CD14-positive monocyte (primary cell): ENCODE data around the gene AHCTF1. TPM values are rescaled to one million over a fixed set of nuclear protein-coding genes. Genes with fewer than 3 reads are reported as not detected.
A peak's percentile ranks its signal among the peaks of the same experiment; 100 is the strongest.
"Not testable (repeated sequence)": the region's sequence is repeated elsewhere in the genome, so short reads cannot be mapped to it uniquely, and the experiment has no call there.

ENCODE experiments used
- DNase-seq, 3 donors: peaks; one replicate each; pipeline ENCODE4 v3.0.0-alpha.2; 2011 to 2022
- H2AFZ ChIP-seq: 2 replicates; pipeline ENCODE4 v1.6.0; 2012; ENCODE audit warnings: mild to moderate bottlenecking, low read depth, low read length, inconsistent platforms; ENCODE audit not compliant: insufficient read depth, poor library complexity, severe bottlenecking
- H3K27ac ChIP-seq, 2 donors: 1 replicate in 1 of 2; 2 replicates in 1 of 2; pipeline ENCODE4 v1.5.1; 2012 to 2013; ENCODE audit warnings: low read length in 2 of 2, control low read depth in 1 of 2, inconsistent platforms in 1 of 2, low read depth in 1 of 2, mild to moderate bottlenecking in 1 of 2
- H3K27me3 ChIP-seq, 2 donors: one replicate each; pipeline versions ENCODE4 v1.6.0 to v1.6.1; 2011 to 2013; ENCODE audit warnings: low read length in 2 of 2; ENCODE audit not compliant: control insufficient read depth in 2 of 2, insufficient read depth in 2 of 2
- H3K36me3 ChIP-seq, 2 donors: replicated peaks in 1 of 2; 1 replicate in 1 of 2; 2 replicates in 1 of 2; pipeline versions ENCODE4 v1.5.1 to v1.6.1; 2012 to 2013; ENCODE audit warnings: low read length in 2 of 2, control low read depth in 1 of 2, inconsistent platforms in 1 of 2, mild to moderate bottlenecking in 1 of 2; ENCODE audit not compliant: insufficient read depth in 2 of 2, control insufficient read depth in 1 of 2
- H3K4me1 ChIP-seq, 2 donors: 1 replicate in 1 of 2; 2 replicates in 1 of 2; pipeline versions ENCODE4 v1.5.1 to v1.6.1; 2012 to 2013; ENCODE audit warnings: low read length in 2 of 2, control low read depth in 1 of 2, inconsistent platforms in 1 of 2, mild to moderate bottlenecking in 1 of 2, moderate library complexity in 1 of 2; ENCODE audit not compliant: insufficient read depth in 2 of 2, control insufficient read depth in 1 of 2
- H3K4me2 ChIP-seq: replicated peaks from 2 replicates; pipeline ENCODE3; 2012; ENCODE audit warnings: low read length, moderate library complexity, mild to moderate bottlenecking; ENCODE audit not compliant: poor library complexity, severe bottlenecking; ENCODE audit errors: extremely low read depth
- H3K4me3 ChIP-seq, 3 experiments: fragments of 200-600 bp in 1 of 3; sonication (generic) in 1 of 3; replicated peaks in 1 of 3; 1 replicate in 2 of 3; 2 replicates in 1 of 3; pipeline ENCODE4 v1.5.1; 2011 to 2013; ENCODE audit warnings: low read length in 3 of 3, mild to moderate bottlenecking in 3 of 3, control low read depth in 2 of 3, low read depth in 2 of 3, inconsistent platforms in 1 of 3, moderate library complexity in 1 of 3
- H3K79me2 ChIP-seq: 2 replicates; pipeline ENCODE4 v1.6.0; 2012; ENCODE audit warnings: mild to moderate bottlenecking, control low read depth, inconsistent platforms, low read length, moderate library complexity; ENCODE audit not compliant: insufficient read depth
- H3K9ac ChIP-seq: 2 replicates; pipeline ENCODE4 v1.6.0; 2017; ENCODE audit warnings: low read length, mild to moderate bottlenecking; ENCODE audit not compliant: insufficient read depth, poor library complexity, severe bottlenecking
- H3K9me3 ChIP-seq, 2 donors: replicated peaks in 1 of 2; 1 replicate in 1 of 2; 2 replicates in 1 of 2; pipeline versions ENCODE4 v1.5.1 to v1.6.1; 2012 to 2013; ENCODE audit warnings: low read length in 2 of 2, control low read depth in 1 of 2; ENCODE audit not compliant: control insufficient read depth in 1 of 2, insufficient read depth in 1 of 2
- H4K20me1 ChIP-seq: 2 replicates; pipeline ENCODE4 v1.6.0; 2012; ENCODE audit warnings: mild to moderate bottlenecking, low read length, control low read depth, moderate library complexity; ENCODE audit not compliant: insufficient read depth
- H3K27ac Mint-ChIP-seq, 7 donors: one replicate each; pipeline ENCODE4 v1.8.0; 2020; ENCODE audit warnings: mild to moderate bottlenecking in 7 of 7, mixed read lengths in 7 of 7, moderate library complexity in 6 of 7, inconsistent platforms in 2 of 7
- H3K27me3 Mint-ChIP-seq, 3 donors: one replicate each; pipeline ENCODE4 v1.8.0; 2021 to 2022; ENCODE audit warnings: low read depth in 3 of 3, mild to moderate bottlenecking in 3 of 3, mixed read lengths in 3 of 3, moderate library complexity in 3 of 3, inconsistent platforms in 1 of 3
- H3K36me3 Mint-ChIP-seq, 2 donors: one replicate each; pipeline ENCODE4 v1.8.0; 2020; ENCODE audit warnings: mixed read lengths in 2 of 2, inconsistent platforms in 1 of 2, mild to moderate bottlenecking in 1 of 2
- H3K4me1 Mint-ChIP-seq: one replicate; pipeline ENCODE4 v1.8.0; 2020; ENCODE audit warnings: mild to moderate bottlenecking, mixed read lengths
- H3K4me3 Mint-ChIP-seq, 2 donors: one replicate each; pipeline ENCODE4 v1.8.0; 2020; ENCODE audit warnings: mild to moderate bottlenecking in 2 of 2, mixed read lengths in 2 of 2, moderate library complexity in 1 of 2
- H3K9me3 Mint-ChIP-seq, 7 donors: one replicate each; pipeline ENCODE4 v1.8.0; 2020 to 2022; ENCODE audit warnings: mixed read lengths in 7 of 7, mild to moderate bottlenecking in 6 of 7, moderate library complexity in 6 of 7, inconsistent platforms in 2 of 7
- CTCF ChIP-seq: fragments of 200-600 bp; IDR thresholded peaks from one replicate; pipeline ENCODE4 v1.8.0; 2022; ENCODE audit warnings: antibody characterized with exemption, mild to moderate bottlenecking
- WGBS: methylation state at CpG from one replicate; pipeline ENCODE4 v1.1.5; 2013; ENCODE audit warnings: missing lambda C conversion rate; ENCODE audit not compliant: insufficient coverage; 5-methylcytosine and 5-hydroxymethylcytosine counted together
- intact Hi-C, 2 donors: fragments of 100-400 bp; cut with micrococcal nuclease; formaldehyde crosslinking; loops; one replicate each; pipeline versions ENCODE4 v1.15.0 to v1.15.1; 2023
- polyA plus RNA-seq, 3 donors: library from polyadenylated mRNA; depleted of rRNA in 1 of 3; unstranded in 2 of 3; stranded (reverse) in 1 of 3; fragments of 300-500 nt in 2 of 3; fragments of >200 nt in 1 of 3; fragmentation: Illumina TruSeq in 2 of 3; gene quantifications; 1 replicate in 2 of 3; 2 replicates in 1 of 3; pipeline ENCODE4 v1.2.3, GENCODE V29; 2012 to 2021

Gene AHCTF1
- polyA plus RNA-seq, 3 donors, result 2.4 to 8.8 (median 5.4) TPM

- H4K20me1 ChIP-seq, result no peaks in the 10 kb centered on the region
- peaks cover 0 to 5% (median 3%) of the 10 kb centered on the region in 3 donors for H3K27me3 Mint-ChIP-seq
- WGBS, result no CpG with 5 or more reads among the region's 11 CpGs
- H3K9me3 ChIP-seq, result peaks cover 0 to 3% of the 10 kb centered on the region in 2 donors
- H3K4me1 Mint-ChIP-seq, result peaks cover 15% of the 10 kb centered on the region
- H3K36me3 ChIP-seq, result no peaks in the 10 kb centered on the region
- no peak overlapping the region for H3K4me2 ChIP-seq
- H3K79me2 ChIP-seq, result no peaks in the 10 kb centered on the region
- no peak overlapping the region for H3K4me3 Mint-ChIP-seq
- no peak for TF ChIP-seq CTCF
- H3K4me3 ChIP-seq, result no peak overlapping the region
- H2AFZ ChIP-seq, result peak overlapping the region; percentile 57
- peak overlapping the region in 1 of 7 donors; percentile 11 for H3K27ac Mint-ChIP-seq
- H3K9ac ChIP-seq, result no peak overlapping the region
- H3K27me3 ChIP-seq, result no peaks in the 10 kb centered on the region
- no peak for DNase-seq
- H3K36me3 Mint-ChIP-seq, result no peaks in the 10 kb centered on the region
- peaks cover 0 to 4% (median 0%) of the 10 kb centered on the region in 7 donors for H3K9me3 Mint-ChIP-seq
- no peaks in the 10 kb centered on the region for H3K4me1 ChIP-seq
- H3K27ac ChIP-seq, result no peak overlapping the region
- intact Hi-C loops, result no loop called here
These were observed 116.0 kb downstream of the AHCTF1 start for GRCh38 chr1:246815693-246816270.

DNA sequence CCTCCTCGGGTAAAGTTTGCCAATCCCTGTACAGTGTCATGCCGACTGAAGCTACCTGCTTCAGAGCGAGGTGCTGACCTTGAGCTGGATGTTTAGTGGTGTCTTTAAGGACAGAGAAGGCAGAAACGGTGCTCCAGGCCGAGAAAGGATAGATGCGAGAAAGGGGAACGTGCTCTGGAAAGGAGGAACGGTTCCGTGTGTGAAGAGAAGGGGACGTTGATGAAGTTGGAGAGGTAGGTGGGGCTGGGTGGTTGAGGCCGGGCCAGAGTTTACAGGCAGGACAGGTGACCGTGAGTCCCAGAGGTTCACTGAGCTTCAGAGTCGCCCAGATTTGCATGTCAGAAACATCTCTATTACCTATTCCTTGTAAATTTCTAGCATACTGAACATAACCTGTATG lies 116.9 kb downstream of the AHCTF1 start:
- intact Hi-C loops, result no loop called here
- no peak overlapping the region for H3K4me3 Mint-ChIP-seq
- Histone ChIP-seq H3K4me3 (no peak overlapping the region), H3K9me3 (peaks cover 0 to 3% of the 10 kb centered on the region in 2 donors), H3K9ac (no peak overlapping the region), H3K27ac (no peak overlapping the region), H3K27me3 (no peaks in the 10 kb centered on the region), H4K20me1 (no peaks in the 10 kb centered on the region), H2AFZ (no peak overlapping the region), H3K4me1 (no peaks in the 10 kb centered on the region), H3K4me2 (no peak overlapping the region), H3K36me3 (no peaks in the 10 kb centered on the region), H3K79me2 (no peaks in the 10 kb centered on the region)
- DNase-seq, result no peak
- peak overlapping the region in 1 of 7 donors; percentile 21 for H3K27ac Mint-ChIP-seq
- H3K9me3 Mint-ChIP-seq, result peaks cover 0 to 4% (median 0%) of the 10 kb centered on the region in 7 donors
- peaks cover 15% of the 10 kb centered on the region for H3K4me1 Mint-ChIP-seq
- H3K27me3 Mint-ChIP-seq, result peaks cover 0 to 5% (median 3%) of the 10 kb centered on the region in 3 donors
- no peak for TF ChIP-seq CTCF
- WGBS, result 49% methylated on average over 10 of the region's 13 CpGs
- no peaks in the 10 kb centered on the region for H3K36me3 Mint-ChIP-seq

- WGBS, result 100% methylated on average over 2 of the region's 4 CpGs
- H3K27me3 Mint-ChIP-seq, result not testable (repeated sequence)
These were observed 118.4 kb downstream of the AHCTF1 start for GRCh38 chr1:246813325-246813724.

More at GRCh38 chr1:246813325-246813724, 118.4 kb downstream of the AHCTF1 start:
- H2AFZ ChIP-seq, intact Hi-C loops, H3K4me3 Mint-ChIP-seq, H3K9me3 ChIP-seq, H3K36me3 ChIP-seq, H3K79me2 ChIP-seq, H3K4me2 ChIP-seq, H3K27ac Mint-ChIP-seq, H3K9ac ChIP-seq, H3K4me3 ChIP-seq, H3K4me1 ChIP-seq, H3K27me3 ChIP-seq, H3K36me3 Mint-ChIP-seq, H3K27ac ChIP-seq, DNase-seq, H3K9me3 Mint-ChIP-seq, H4K20me1 ChIP-seq: not testable (repeated sequence)
- H3K4me1 Mint-ChIP-seq, result peaks cover 15% of the 10 kb centered on the region
